Ectodermal cell (in vitro differentiated cells): ENCODE data around the gene ZNF177. TPM values are rescaled to one million over a fixed set of nuclear protein-coding genes. Genes with fewer than 3 reads are reported as not detected.
"Not testable (repeated sequence)": the region's sequence is repeated elsewhere in the genome, so short reads cannot be mapped to it uniquely, and the experiment has no call there.

Experiments used
- H3K27ac ChIP-seq: 2 replicates; pipeline ENCODE4 v1.7.0; 2013; ENCODE audit warnings: mild to moderate bottlenecking, low read depth, low read length; ENCODE audit not compliant: insufficient read depth, poor library complexity, severe bottlenecking
- H3K27me3 ChIP-seq: 2 replicates; pipeline ENCODE4 v1.7.0; 2013; ENCODE audit warnings: mild to moderate bottlenecking, low read length; ENCODE audit not compliant: insufficient read depth, control insufficient read depth, poor library complexity, severe bottlenecking
- H3K36me3 ChIP-seq: one replicate; pipeline ENCODE4 v1.7.0; 2013; ENCODE audit warnings: low read length; ENCODE audit not compliant: control insufficient read depth, insufficient read depth
- H3K4me1 ChIP-seq: one replicate; pipeline ENCODE4 v1.7.0; 2013; ENCODE audit warnings: low read length; ENCODE audit not compliant: control insufficient read depth, insufficient read depth
- H3K4me3 ChIP-seq: 2 replicates; pipeline ENCODE4 v1.7.0; 2013; ENCODE audit warnings: low read depth, low read length, control low read depth; ENCODE audit not compliant: insufficient read depth
- H3K9me3 ChIP-seq: 2 replicates; pipeline ENCODE4 v1.7.0; 2013; ENCODE audit warnings: mild to moderate bottlenecking, low read length, moderate library complexity; ENCODE audit not compliant: control insufficient read depth
- WGBS, 2 experiments: methylation state at CpG; one replicate each; pipeline ENCODE4 v1.1.7; 2013; ENCODE audit warnings: missing lambda C conversion rate in 2 of 2; 5-methylcytosine and 5-hydroxymethylcytosine counted together
- polyA plus RNA-seq, 4 experiments: library from polyadenylated mRNA; stranded (reverse); fragments of 50-300 nt; gene quantifications; one replicate each; pipeline ENCODE4 v1.2.3, GENCODE V29; 2013

Gene ZNF177
- 10.3 TPM for polyA plus RNA-seq (2013, experiment 1 of 4)
- 6.9 TPM for polyA plus RNA-seq (2013, experiment 2 of 4)
- 9.2 TPM for polyA plus RNA-seq (2013, experiment 3 of 4)
- 8.0 TPM for polyA plus RNA-seq (2013, experiment 4 of 4)

- no peak within 1 kb of the TSS for H3K4me3 ChIP-seq
- peaks cover 7% of the 10 kb centered on the region for H3K9me3 ChIP-seq
- 94 to 96% methylated on average over 28 of the region's 28 CpGs for WGBS, 2 experiments
These were observed at the start of gene ZNF177 for GRCh38 chr19:9362905-9363304. Gene ZNF177, plus strand, starts transcription at chr19:9363013. Its CDS starts 15,299 bp downstream, at chr19:9378312.

GRCh38 chr19:9313756-9314155 lies 49.1 kb upstream of the ZNF177 start:
- Histone ChIP-seq H3K4me3 (no peak overlapping the region), H3K27ac (no peak overlapping the region), H3K4me1 (no peaks in the 10 kb centered on the region), H3K27me3 (no peaks in the 10 kb centered on the region), H3K9me3 (peaks cover 2% of the 10 kb centered on the region), H3K36me3 (no peaks in the 10 kb centered on the region)
- 73 to 74% methylated on average over 4 of the region's 4 CpGs for WGBS, 2 experiments

More at GRCh38 chr19:9362905-9363304, at the start of gene ZNF177:
- H3K4me1 ChIP-seq: no peaks in the 10 kb centered on the region
- H3K36me3 ChIP-seq: no peaks in the 10 kb centered on the region
- no peaks in the 10 kb centered on the region for H3K27me3 ChIP-seq
- H3K27ac ChIP-seq: no peak within 1 kb of the TSS

- Histone ChIP-seq H3K27ac (no peak overlapping the region), H3K4me1 (no peaks in the 10 kb centered on the region), H3K4me3 (no peak overlapping the region), H3K36me3 (no peaks in the 10 kb centered on the region), H3K27me3 (no peaks in the 10 kb centered on the region), H3K9me3 (peaks cover 6% of the 10 kb centered on the region)
- 93 to 95% methylated on average over 18 of the region's 23 CpGs for WGBS, 2 experiments
These were observed 41.5 kb upstream of the ZNF177 start for GRCh38 chr19:9321338-9321737.

- 94 to 97% methylated on average over 11 to 12 of the region's 14 CpGs for WGBS, 2 experiments
- H3K27me3 ChIP-seq: not testable (repeated sequence)
These were observed 41.1 kb upstream of the ZNF177 start for GRCh38 chr19:9321756-9322155.

GRCh38 chr19:9322201-9322600 lies 40.6 kb upstream of the ZNF177 start:
- WGBS, 2 experiments: 87 to 92% methylated on average over 10 of the region's 10 CpGs
- H3K27me3 ChIP-seq, H3K9me3 ChIP-seq, H3K27ac ChIP-seq, H3K4me3 ChIP-seq, H3K36me3 ChIP-seq, H3K4me1 ChIP-seq: not testable (repeated sequence)

More at GRCh38 chr19:9321756-9322155, 41.1 kb upstream of the ZNF177 start:
- not testable (repeated sequence) for H3K4me3 ChIP-seq, H3K9me3 ChIP-seq, H3K27ac ChIP-seq, H3K4me1 ChIP-seq, H3K36me3 ChIP-seq

GRCh38 chr19:9323557-9323918 lies 39.3 kb upstream of the ZNF177 start:
- no peaks in the 10 kb centered on the region for H3K27me3 ChIP-seq
- peaks cover 12% of the 10 kb centered on the region for H3K9me3 ChIP-seq
- H3K36me3 ChIP-seq: peaks cover 6% of the 10 kb centered on the region
- peak overlapping the region; percentile 71 for H3K4me3 ChIP-seq
- 56 to 59% methylated on average over 9 of the region's 9 CpGs for WGBS, 2 experiments
- peak overlapping the region; percentile 52 for H3K27ac ChIP-seq
- H3K4me1 ChIP-seq: no peaks in the 10 kb centered on the region

GRCh38 chr19:9323919-9324583 lies 38.8 kb upstream of the ZNF177 start, which contains the start of gene ZNF559:
Gene ZNF559, plus strand, starts transcription at chr19:9324179. Its CDS starts 14,371 bp downstream, at chr19:9338550.
- Histone ChIP-seq H3K36me3 (peaks cover 6% of the 10 kb centered on the region), H3K4me3 (peak within 1 kb of the TSS; percentile 71), H3K27ac (peak within 1 kb of the TSS; percentile 70), H3K4me1 (no peaks in the 10 kb centered on the region), H3K9me3 (peaks cover 12% of the 10 kb centered on the region), H3K27me3 (no peaks in the 10 kb centered on the region)
- 4% methylated on average over 48 of the region's 48 CpGs for WGBS, 2 experiments

GRCh38 chr19:9324584-9324962 lies 38.2 kb upstream of the ZNF177 start:
- 69 to 70% methylated on average over 9 of the region's 9 CpGs for WGBS, 2 experiments
- peak overlapping the region; percentile 70 for H3K27ac ChIP-seq

GRCh38 chr19:9329999-9330398 lies 32.8 kb upstream of the ZNF177 start:
- Histone ChIP-seq H3K4me3 (no peak overlapping the region), H3K27ac (no peak overlapping the region), H3K36me3 (peaks cover 32% of the 10 kb centered on the region), H3K27me3 (no peaks in the 10 kb centered on the region), H3K9me3 (peaks cover 30% of the 10 kb centered on the region), H3K4me1 (no peaks in the 10 kb centered on the region)

More at GRCh38 chr19:9324584-9324962, 38.2 kb upstream of the ZNF177 start:
- H3K4me3 ChIP-seq: peak overlapping the region; percentile 71
- no peaks in the 10 kb centered on the region for H3K4me1 ChIP-seq
- peaks cover 12% of the 10 kb centered on the region for H3K9me3 ChIP-seq
- peaks cover 6% of the 10 kb centered on the region for H3K36me3 ChIP-seq
- H3K27me3 ChIP-seq: no peaks in the 10 kb centered on the region

GRCh38 chr19:9342610-9343304 lies 20.1 kb upstream of the ZNF177 start:
- H3K9me3 ChIP-seq: peaks cover 47% of the 10 kb centered on the region
- WGBS, 2 experiments: 95% methylated on average over 5 to 6 of the region's 6 CpGs
- H3K27me3 ChIP-seq: no peaks in the 10 kb centered on the region
- no peaks in the 10 kb centered on the region for H3K4me1 ChIP-seq
- H3K4me3 ChIP-seq: peak overlapping the region; percentile 10
- peaks cover 53% of the 10 kb centered on the region for H3K36me3 ChIP-seq
- no peak overlapping the region for H3K27ac ChIP-seq
